ENCODE data around the gene CDC14B.
A peak's percentile ranks its signal among the peaks of the same experiment; 100 is the strongest.

Gene CDC14B

GRCh38 chr9:96621618-96622017 lies 2.0 kb upstream of the CDC14B start:
- no peak for DNase-seq (ENCODE audit: low read depth)

- no peak for DNase-seq (ENCODE audit: low read depth)
These were observed 1.2 kb upstream of the CDC14B start for GRCh38 chr9:96620832-96621269.

- DNase-seq (ENCODE audit: low read depth), result no peak
These were observed 505 bp upstream of the CDC14B start for GRCh38 chr9:96620181-96620514.

GRCh38 chr9:96619124-96619465 lies 548 bp downstream of the CDC14B start:
- no peak for DNase-seq (ENCODE audit: low read depth)

- DNase-seq (ENCODE audit: low read depth), result peak; percentile 69
These were observed 1.2 kb downstream of the CDC14B start for GRCh38 chr9:96618209-96619123.

DNA sequence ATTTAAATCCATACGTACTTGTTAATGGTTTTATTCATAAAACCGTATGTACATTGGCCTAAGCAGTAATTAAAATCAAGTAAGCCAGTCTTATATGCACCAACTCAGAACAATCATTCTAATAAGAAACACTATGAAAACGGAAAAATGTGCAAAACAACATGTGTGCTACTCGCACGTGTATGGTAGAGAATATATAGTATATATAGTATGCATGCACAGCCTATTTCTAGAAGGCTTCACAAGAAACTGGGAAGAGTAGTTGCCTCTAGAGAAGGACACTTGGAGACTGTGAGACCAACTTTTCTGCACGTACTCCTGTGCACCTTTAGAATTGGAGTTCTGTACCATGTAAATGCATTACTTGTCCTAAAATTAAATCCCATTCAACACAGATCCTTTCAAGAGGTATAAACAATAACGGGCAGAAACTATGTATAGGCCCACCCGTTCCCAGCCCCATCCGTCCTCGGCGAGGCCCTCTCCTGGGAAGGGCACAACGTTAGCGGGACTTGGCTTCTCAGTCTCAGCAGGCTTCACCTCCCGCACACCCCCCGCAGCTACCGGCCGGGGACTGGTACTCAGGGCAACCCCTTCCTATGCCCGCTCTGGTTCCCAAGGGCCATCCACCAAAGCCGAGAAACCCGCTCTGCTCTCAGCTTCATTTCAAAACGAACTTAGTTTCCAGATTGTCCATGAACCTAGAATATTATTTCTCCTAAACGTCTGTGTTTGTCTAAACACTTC lies 2.0 kb downstream of the CDC14B start:
- DNase-seq (ENCODE audit: low read depth), result no peak

DNA sequence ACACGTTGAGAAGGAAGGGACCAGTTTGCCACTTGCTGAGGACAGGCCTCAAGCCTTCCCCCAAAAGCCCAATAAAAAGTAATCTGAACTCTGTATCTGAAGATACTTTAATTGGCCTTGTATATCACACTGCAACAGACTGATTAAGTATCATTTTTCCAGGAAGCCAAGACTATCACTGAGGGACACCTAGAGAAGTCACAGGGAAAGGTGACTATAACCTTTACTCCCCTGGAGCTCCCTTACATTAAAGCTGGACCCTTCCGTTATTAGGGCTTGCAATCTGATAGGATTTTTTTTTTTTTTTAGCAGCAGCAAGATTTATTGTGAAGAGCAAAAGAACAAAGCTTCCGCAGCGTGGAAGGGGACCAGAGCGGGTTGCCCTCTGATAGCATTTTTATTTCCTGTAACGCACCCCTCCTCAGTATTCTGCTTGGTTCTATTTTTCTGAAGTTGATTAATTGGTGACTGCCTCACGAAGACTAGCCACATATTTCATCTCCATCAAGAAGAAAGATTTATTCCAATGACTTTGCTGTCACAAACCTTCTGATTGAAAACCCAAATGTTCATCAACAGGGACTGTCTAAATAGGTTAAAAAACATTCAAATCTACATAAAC lies 2.7 kb downstream of the CDC14B start:
- no peak for DNase-seq (ENCODE audit: low read depth)

DNA sequence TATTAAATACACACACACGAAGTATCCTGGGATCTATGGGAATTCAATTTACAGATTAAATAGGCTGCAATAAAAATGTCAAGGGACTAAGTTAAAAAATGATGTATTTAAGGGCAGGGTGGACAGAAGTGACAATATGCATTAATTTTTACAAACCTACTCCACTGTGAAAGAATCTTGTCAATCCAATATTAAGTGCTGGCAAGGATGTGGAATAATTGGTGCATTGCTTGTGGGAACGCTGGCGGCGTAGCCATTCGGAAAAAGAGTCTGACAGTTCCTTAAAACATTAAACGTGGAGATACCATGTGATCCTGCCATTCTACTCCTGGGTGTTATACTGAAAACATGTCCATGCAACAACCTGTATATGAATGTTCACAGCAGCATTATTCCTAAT lies 4.2 kb downstream of the CDC14B start:
- no peak for DNase-seq (ENCODE audit: low read depth)

DNA sequence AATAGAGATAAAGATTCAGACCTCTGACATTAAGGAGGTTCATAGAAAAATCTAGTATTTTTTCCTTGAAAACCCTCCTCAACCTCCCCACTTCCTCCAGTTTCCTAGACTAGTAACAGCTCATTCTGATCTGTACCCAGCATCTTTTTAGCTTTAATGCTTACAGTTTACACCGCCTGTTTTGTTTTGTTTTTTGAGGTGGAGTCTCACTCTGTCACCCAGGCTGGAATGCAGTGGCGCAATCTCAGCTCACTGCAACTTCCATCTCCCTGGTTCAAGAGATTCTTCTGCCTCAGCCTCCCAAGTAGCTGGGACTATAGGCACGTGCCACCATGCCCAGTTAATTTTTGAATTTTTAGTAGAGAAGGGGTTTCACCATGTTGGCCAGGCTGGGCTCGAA lies 5.0 kb downstream of the CDC14B start:
- peak; percentile 21 for DNase-seq (ENCODE audit: low read depth)

DNA sequence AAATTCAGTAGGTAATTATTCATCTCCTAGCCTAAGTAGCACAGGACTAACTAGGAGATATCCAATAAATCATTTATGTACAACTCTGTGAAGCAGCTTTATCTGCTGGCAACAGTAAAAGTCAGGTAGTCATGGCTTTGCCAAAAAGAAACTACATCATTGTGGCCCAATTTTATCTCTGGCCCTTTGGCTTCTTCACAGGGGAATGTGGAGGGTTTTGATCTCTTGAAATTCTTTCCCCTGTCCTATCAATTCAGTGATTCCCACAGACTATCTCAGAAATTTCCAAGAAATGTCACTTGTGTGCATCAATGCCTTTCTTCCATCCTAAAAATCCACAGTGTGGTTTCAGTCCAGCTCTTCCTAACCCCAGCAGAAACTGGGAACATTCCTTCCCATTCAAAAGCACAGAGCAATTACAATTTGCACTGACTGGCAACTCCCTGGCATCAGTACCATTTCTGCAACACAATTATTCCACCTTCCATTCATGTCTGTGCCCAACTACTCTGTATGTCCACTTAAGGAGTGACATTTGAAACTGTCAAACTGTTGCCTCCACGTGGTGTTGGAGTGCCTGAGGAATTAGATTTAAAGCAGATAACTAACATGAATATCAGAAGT lies 6.6 kb downstream of the CDC14B start:
- DNase-seq (ENCODE audit: low read depth), result no peak

DNA sequence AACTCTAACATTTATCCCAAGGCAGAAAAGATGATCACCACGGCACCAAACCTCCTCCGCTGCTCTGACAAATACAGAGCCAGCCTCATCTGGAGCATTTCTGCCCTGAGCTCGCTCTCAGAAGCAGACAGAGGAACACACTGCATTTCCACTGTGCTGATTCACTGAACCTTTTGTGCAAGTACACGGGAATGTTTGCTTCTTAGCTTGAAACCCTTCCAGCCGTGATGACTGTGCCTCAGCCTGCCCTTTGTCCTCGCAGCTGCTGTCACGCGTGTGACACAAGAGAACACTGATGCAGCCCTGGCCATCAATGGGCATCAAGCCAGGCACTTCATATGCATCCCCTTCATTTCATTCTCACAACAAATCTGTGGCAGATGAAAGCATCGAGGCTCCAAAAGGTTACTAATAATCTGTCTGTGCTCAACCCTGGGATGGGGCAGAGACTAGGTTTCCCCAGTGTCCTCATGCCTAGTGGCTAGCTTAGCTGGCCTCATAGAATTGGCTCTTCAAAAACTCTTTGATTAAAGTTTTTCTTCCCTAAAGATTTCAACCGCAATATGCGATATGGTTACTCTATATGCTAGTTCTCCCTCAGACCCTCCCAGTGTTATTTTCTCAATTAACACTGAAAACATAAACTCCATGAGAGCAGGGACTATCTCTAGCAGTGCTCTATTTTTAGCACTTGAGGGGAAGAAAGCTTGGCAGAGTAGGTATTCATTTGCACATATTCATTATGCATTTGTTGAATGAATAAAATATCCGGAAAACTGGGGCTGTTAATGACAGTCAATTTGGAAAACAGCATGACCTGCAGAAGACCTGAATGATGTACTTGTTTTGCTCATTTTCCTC lies 7.3 kb downstream of the CDC14B start:
- DNase-seq (ENCODE audit: low read depth), result peak; percentile 83

- DNase-seq (ENCODE audit: low read depth), result no peak
These were observed 8.3 kb downstream of the CDC14B start for GRCh38 chr9:96611302-96611701.

DNA sequence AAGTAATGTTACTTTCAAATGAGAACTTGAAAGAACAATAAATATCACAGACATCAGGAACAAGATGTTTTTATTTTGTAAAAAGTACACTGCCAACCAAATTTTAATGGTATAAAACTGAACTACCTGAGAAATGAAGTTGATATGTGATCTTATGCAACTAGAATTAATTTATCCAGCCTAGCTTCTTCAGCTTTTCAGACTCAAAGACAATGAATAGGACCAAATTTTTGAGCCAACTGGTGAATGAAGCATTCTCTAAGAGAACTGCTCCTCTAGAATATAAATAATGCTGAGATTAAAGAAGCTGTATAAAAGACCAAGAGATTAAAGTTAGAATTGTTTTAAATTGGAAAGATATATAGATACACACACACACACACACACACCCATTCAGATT lies 9.9 kb downstream of the CDC14B start:
- no peak for DNase-seq (ENCODE audit: low read depth)

DNA sequence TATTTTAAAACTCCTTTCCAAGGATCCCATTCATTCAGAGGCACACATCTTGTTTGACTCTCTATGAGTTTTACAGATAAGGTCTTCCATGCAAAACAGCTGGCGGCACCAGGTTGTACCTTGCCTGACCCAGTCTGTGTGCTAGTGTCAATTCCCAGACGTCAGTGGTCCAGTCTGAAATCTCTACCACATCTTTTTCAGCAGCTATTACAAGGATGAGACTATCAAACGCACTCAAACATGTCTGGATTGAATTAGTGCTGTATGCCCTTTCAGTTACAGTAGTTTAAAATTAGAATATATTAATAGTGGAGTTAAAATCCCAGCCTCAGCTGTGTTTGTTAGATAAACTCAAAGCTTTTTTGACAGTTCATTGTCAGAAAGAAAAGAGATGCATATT lies 11.7 kb downstream of the CDC14B start:
- no peak for DNase-seq (ENCODE audit: low read depth)

DNA sequence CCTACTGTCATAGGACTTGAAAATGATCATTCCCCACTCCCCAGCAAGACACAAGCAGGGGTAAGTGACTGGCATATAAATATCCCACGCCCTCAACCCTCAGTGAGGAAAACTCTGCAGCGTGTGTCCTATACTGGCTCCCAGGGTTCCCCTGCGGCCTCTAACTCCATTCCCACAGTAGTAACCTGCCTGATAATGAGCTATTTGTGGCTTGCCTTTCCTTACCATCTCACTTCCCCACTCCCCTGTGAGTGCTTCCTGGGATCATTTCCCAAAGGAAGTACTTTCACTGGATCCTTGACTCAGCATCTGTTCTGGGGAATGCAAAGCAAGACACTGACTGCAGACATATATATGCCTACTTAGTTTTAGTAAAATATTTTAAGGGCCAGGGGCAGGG lies 14.3 kb downstream of the CDC14B start:
- DNase-seq (ENCODE audit: low read depth), result no peak

DNA sequence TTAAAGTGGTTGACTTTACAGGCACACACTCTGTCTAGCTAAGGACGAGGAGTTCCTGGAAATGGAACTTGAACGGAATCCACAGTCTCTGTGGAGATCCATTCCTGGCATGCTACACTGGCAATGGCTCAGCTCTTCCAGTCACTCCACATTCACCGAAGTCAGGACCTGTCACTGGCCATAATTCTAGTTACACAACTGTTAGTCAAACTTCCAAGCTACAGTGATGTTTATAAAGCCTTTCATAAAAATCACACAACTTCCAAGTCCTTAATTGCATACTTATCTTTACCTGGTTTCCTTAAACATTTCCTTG lies 15.7 kb downstream of the CDC14B start:
- peak; percentile 18 for DNase-seq (ENCODE audit: low read depth)

- DNase-seq (ENCODE audit: low read depth), result peak; percentile 66
These were observed 16.2 kb downstream of the CDC14B start for GRCh38 chr9:96603305-96604003.

DNA sequence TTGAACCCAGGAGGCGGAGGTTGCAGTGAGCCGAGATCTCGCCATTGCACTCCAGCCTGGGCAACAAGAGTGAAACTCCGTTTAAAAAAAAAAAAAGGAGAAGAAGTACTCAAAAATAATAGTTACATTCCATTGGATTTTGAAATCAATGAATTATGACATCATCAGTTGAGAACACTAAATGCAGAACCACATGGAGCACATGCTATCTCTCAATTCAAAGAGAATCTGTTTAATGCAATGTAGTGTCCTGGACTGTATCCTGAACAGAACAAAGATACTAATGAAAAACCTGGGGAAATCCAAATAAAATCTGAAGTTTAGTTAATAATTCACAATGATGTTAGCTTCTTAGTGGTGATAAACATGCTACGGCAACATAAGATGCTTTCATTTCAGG lies 20.3 kb downstream of the CDC14B start:
- peak; percentile 84 for DNase-seq (ENCODE audit: low read depth)

DNA sequence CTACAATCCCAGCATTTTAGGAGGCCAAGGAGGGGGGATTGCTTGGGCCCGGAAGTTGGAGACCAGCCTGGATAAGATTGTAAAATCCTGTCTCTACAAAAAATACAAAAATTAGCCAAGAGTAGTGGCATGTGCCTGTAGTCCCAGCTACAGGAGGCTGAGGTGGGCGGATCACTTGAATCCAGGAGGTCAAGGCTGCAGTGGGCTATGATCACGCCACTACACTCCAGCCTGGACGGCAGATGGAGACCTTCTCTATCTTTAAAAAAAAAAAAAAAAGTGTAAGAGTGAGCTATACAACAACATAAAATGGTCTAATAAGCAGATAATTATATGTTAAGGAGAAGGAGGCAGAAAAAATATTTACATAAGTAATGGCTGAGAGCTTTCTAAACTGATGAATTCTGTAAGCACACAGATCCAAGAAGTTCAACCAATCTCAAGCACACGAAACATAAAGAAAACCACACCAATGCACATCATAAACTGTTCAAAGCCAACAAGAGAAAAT lies 23.0 kb downstream of the CDC14B start:
- no peak for DNase-seq (ENCODE audit: low read depth)

GRCh38 chr9:96587338-96588315 lies 32.0 kb downstream of the CDC14B start:
- DNase-seq (ENCODE audit: low read depth), result no peak
